Measurements from ENCODE around the gene NTNG1. TPM values are rescaled to one million over a fixed set of nuclear protein-coding genes. Genes with fewer than 3 reads are reported as not detected.

The NTNG1 gene
- total RNA-seq, 5 donors from 2014 or later (not counting 1 experiment from before 2014, with no cell fraction given): 0.13 TPM; not detected in 4

DNA sequence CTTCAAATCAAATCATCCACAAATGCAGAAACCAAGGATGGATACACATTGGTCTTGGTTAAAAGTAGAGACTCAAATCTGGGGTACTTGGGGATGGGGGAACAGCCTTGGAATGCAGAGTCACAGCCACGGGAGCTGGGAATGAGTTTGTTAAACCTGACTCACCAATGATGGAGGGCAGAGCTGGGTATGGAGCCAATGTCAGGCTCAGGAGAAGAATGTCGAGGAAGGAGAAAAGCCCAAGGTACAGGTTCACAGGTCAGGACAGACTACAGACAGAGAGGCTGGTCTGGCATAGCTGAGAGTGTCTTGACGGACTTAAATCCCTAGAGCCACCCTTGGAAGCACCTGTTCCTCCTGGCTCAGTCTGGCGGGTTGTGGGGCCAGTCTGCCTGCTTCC, 237.6 kb downstream of the NTNG1 start:
- Mint-ChIP-seq H3K27me3 (peaks cover 3 to 14% of the 10 kb centered on the region in 2 donors), H3K4me1 (no peaks in the 10 kb centered on the region), H3K4me3 (no peak overlapping the region), H3K27ac (no peak overlapping the region), H3K9me3 (peaks cover 0 to 4% (median 0%) of the 10 kb centered on the region in 3 donors), H3K36me3 (no peaks in the 10 kb centered on the region)
- CTCF ChIA-PET: no interaction called here
- POLR2A ChIA-PET: no interaction called here
- ATAC-seq (replicated peaks in 1 of 4) (no peak), DNase-seq (no peak)
- H3K4me3 ChIP-seq (ENCODE audit: control insufficient read depth in 1 of 2, extremely low read depth in 1 of 2, low read length in 1 of 2): no peak overlapping the region
- H3K36me3 ChIP-seq (ENCODE audit: control insufficient read depth in 2 of 2, extremely low read depth in 1 of 2, insufficient read depth in 1 of 2, low read length in 1 of 2): no peaks in the 10 kb centered on the region
- 67% methylated on average over 4 of the region's 4 CpGs for WGBS (ENCODE audit: insufficient coverage)
- no peaks in the 10 kb centered on the region for H3K9me3 ChIP-seq
- peaks cover 0 to 3% of the 10 kb centered on the region in 2 experiments for H3K27me3 ChIP-seq (replicated peaks in 1 of 2; ENCODE audit: control insufficient read depth in 2 of 2, extremely low read depth in 1 of 2, insufficient read depth in 2 of 2, low read length in 1 of 2)
- no peak overlapping the region for H3K27ac ChIP-seq (ENCODE audit: low read length)
- no peaks in the 10 kb centered on the region for H3K4me1 ChIP-seq (ENCODE audit: control insufficient read depth in 1 of 2, extremely low read depth in 1 of 2, insufficient read depth in 2 of 2, low read length in 2 of 2)

DNA sequence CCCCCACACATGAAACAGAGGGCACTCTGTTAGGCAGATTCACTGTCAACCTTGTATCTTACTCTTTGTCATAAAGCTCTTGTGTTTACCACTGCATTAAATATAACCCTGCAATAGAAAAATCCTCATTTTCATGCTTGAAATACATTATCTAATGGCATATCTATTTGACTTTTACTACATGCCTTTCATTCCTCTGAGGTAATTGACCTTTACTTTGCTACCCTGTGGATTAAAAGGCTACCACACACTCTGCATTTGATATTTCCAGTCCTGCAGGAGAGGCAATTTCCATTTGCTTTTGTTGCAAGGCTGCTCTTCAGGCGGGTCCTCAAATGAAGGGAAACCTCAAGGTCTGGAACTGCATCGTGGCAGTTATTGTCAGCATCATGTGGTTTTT, 238.0 kb downstream of the NTNG1 start:
- POLR2A ChIA-PET: no interaction called here
- H3K4me1 Mint-ChIP-seq: no peaks in the 10 kb centered on the region
- Histone ChIP-seq H3K4me3 (ENCODE audit: control insufficient read depth in 1 of 2, extremely low read depth in 1 of 2, low read length in 1 of 2) (no peak overlapping the region), H3K9me3 (no peaks in the 10 kb centered on the region), H3K36me3 (ENCODE audit: control insufficient read depth in 2 of 2, extremely low read depth in 1 of 2, insufficient read depth in 1 of 2, low read length in 1 of 2) (no peaks in the 10 kb centered on the region), H3K27me3 (replicated peaks in 1 of 2; ENCODE audit: control insufficient read depth in 2 of 2, extremely low read depth in 1 of 2, insufficient read depth in 2 of 2, low read length in 1 of 2) (peaks cover 0 to 3% of the 10 kb centered on the region in 2 experiments), H3K27ac (ENCODE audit: low read length) (no peak overlapping the region), H3K4me1 (ENCODE audit: control insufficient read depth in 1 of 2, extremely low read depth in 1 of 2, insufficient read depth in 2 of 2, low read length in 2 of 2) (no peaks in the 10 kb centered on the region)
- H3K27me3 Mint-ChIP-seq: peaks cover 3 to 14% of the 10 kb centered on the region in 2 donors
- H3K9me3 Mint-ChIP-seq: peaks cover 0 to 4% (median 0%) of the 10 kb centered on the region in 3 donors
- no peak overlapping the region for H3K4me3 Mint-ChIP-seq
- CTCF ChIA-PET: no interaction called here
- no peak overlapping the region for H3K27ac Mint-ChIP-seq
- WGBS (ENCODE audit: insufficient coverage): 77% methylated on average over 2 of the region's 2 CpGs
- ATAC-seq (replicated peaks in 1 of 4): no peak
- no peak for DNase-seq
- no peaks in the 10 kb centered on the region for H3K36me3 Mint-ChIP-seq

DNA sequence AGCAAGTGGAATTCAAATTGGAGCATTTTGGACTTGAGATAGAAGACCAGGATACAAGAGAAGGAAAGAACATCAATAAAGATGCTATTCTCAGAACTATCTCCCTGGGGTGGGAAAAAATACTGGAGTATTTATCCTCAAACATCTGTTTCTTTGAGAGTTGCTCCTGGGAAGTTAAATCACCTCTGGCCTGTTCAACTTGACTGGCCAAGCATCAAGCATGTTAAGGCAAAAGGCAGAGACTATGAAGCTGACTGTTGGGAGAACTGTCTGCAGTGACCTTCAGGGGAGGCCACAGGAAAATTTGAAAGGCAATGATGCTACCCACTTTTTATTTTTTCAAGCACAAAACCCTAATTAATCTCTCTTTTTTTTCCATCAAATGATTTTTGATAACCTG, 239.0 kb downstream of the NTNG1 start:
- no peak for DNase-seq
- ChIA-PET CTCF (no interaction called here), POLR2A (no interaction called here)
- H3K27ac ChIP-seq (ENCODE audit: low read length): no peak overlapping the region
- H3K9me3 ChIP-seq: no peaks in the 10 kb centered on the region
- Mint-ChIP-seq H3K27me3 (peaks cover 3 to 13% of the 10 kb centered on the region in 2 donors), H3K4me3 (no peak overlapping the region), H3K27ac (no peak overlapping the region), H3K36me3 (no peaks in the 10 kb centered on the region), H3K4me1 (no peaks in the 10 kb centered on the region), H3K9me3 (peaks cover 0 to 4% (median 0%) of the 10 kb centered on the region in 3 donors)
- no peaks in the 10 kb centered on the region for H3K36me3 ChIP-seq (ENCODE audit: control insufficient read depth in 2 of 2, extremely low read depth in 1 of 2, insufficient read depth in 1 of 2, low read length in 1 of 2)
- no peaks in the 10 kb centered on the region for H3K4me1 ChIP-seq (ENCODE audit: control insufficient read depth in 1 of 2, extremely low read depth in 1 of 2, insufficient read depth in 2 of 2, low read length in 2 of 2)
- no peak overlapping the region for H3K4me3 ChIP-seq (ENCODE audit: control insufficient read depth in 1 of 2, extremely low read depth in 1 of 2, low read length in 1 of 2)
- no peak for ATAC-seq (replicated peaks in 1 of 4)
- peaks cover 0 to 3% of the 10 kb centered on the region in 2 experiments for H3K27me3 ChIP-seq (replicated peaks in 1 of 2; ENCODE audit: control insufficient read depth in 2 of 2, extremely low read depth in 1 of 2, insufficient read depth in 2 of 2, low read length in 1 of 2)

DNA sequence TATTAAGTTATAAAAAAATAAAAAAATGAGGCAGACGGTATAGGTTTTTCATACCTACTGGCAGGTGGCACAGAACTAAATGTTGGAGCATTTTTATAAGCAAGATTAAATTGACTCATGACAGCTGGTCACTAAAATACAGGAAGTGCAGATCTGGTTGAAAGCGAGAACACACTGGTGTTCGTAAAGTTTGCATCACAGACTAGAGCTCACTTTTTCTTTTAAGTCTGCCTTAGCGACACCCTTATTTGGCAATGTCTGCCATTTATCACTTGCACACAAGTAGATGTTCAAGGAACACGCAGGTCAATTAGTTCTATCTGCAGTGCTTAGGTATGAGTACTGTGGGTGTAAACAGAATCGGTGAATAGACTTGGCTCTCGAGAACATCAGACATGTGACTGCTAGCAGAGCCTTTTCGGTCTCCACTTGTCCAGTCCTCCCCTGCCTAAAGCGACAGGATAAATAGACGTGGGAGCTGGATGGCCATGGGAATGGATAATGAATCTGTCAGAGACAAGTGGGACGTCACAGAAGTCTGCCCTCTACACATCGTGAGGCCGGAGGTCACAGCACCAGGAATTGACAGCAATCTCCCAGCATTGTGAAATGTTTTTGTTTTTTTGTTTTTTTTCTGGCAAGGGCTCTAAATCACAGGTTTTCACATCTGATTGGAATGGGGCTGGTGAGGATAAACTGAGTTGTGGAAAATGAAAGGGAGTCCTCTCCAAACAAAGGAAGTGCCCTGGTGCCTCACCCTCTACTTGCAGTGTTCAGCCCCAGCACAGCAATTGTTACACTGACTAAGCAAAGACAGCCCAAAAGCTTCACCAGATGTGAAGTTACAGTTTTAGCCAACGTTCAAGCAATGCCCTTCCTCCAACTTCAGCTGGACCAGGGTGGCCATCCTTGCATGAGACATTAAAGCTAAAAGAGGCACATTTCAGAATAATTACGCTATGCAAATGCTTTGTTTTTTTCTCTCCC, 248.9 kb downstream of the NTNG1 start:
- Histone ChIP-seq H3K27me3 (replicated peaks in 1 of 2; ENCODE audit: control insufficient read depth in 2 of 2, extremely low read depth in 1 of 2, insufficient read depth in 2 of 2, low read length in 1 of 2) (peaks cover 0 to 3% of the 10 kb centered on the region in 2 experiments), H3K4me1 (ENCODE audit: control insufficient read depth in 1 of 2, extremely low read depth in 1 of 2, insufficient read depth in 2 of 2, low read length in 2 of 2) (no peaks in the 10 kb centered on the region), H3K36me3 (ENCODE audit: control insufficient read depth in 2 of 2, extremely low read depth in 1 of 2, insufficient read depth in 1 of 2, low read length in 1 of 2) (no peaks in the 10 kb centered on the region), H3K27ac (ENCODE audit: low read length) (no peak overlapping the region), H3K9me3 (no peaks in the 10 kb centered on the region), H3K4me3 (ENCODE audit: control insufficient read depth in 1 of 2, extremely low read depth in 1 of 2, low read length in 1 of 2) (no peak overlapping the region)
- Mint-ChIP-seq H3K4me3 (no peak overlapping the region), H3K27ac (no peak overlapping the region), H3K4me1 (no peaks in the 10 kb centered on the region), H3K36me3 (no peaks in the 10 kb centered on the region), H3K9me3 (peaks cover 0 to 10% (median 0%) of the 10 kb centered on the region in 3 donors), H3K27me3 (peaks cover 0 to 2% of the 10 kb centered on the region in 2 donors)
- ATAC-seq (replicated peaks in 1 of 4) (no peak), DNase-seq (no peak)
- POLR2A ChIA-PET: interaction anchor here in 1 of 2 donors (0.6 kb wide), 1 partner anchor 791 kb away, joined by 5 read pairs; no protein-coding TSS in a partner anchor
- CTCF ChIA-PET: no interaction called here
- 79% methylated on average over 10 of the region's 15 CpGs for WGBS (ENCODE audit: insufficient coverage)

DNA sequence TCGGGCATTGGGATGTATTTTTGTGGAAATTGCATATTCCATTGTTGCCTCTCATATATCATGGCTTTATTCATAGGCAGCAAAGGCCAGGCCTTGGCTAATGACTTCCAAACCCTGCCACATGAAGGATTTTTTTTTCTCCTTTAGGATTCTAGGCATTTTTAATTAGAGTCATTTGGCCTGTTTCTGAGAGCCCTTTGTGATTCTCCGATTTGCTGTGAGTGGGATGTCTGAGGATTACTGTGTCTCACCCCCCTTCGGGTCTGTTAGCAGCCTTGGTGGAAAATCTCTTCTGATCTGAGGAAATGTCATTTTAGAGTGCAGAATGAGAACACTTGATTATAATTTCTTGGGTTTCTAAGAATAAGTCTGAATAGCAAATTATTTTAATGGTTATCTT, 253.5 kb downstream of the NTNG1 start:
- no peak overlapping the region for H3K27ac Mint-ChIP-seq
- no peaks in the 10 kb centered on the region for H3K4me1 ChIP-seq (ENCODE audit: control insufficient read depth in 1 of 2, extremely low read depth in 1 of 2, insufficient read depth in 2 of 2, low read length in 2 of 2)
- 86% methylated on average over 1 of the region's 3 CpGs for WGBS (ENCODE audit: insufficient coverage)
- no peak for DNase-seq
- H3K27me3 Mint-ChIP-seq: peaks cover 0 to 2% of the 10 kb centered on the region in 2 donors
- peaks cover 0 to 7% (median 0%) of the 10 kb centered on the region in 3 donors for H3K9me3 Mint-ChIP-seq
- H3K27ac ChIP-seq (ENCODE audit: low read length): no peak overlapping the region
- H3K27me3 ChIP-seq (replicated peaks in 1 of 2; ENCODE audit: control insufficient read depth in 2 of 2, extremely low read depth in 1 of 2, insufficient read depth in 2 of 2, low read length in 1 of 2): peaks cover 0 to 3% of the 10 kb centered on the region in 2 experiments
- CTCF ChIA-PET: no interaction called here
- POLR2A ChIA-PET: no interaction called here
- no peaks in the 10 kb centered on the region for H3K36me3 Mint-ChIP-seq
- no peaks in the 10 kb centered on the region for H3K9me3 ChIP-seq
- no peak overlapping the region for H3K4me3 ChIP-seq (ENCODE audit: control insufficient read depth in 1 of 2, extremely low read depth in 1 of 2, low read length in 1 of 2)
- no peaks in the 10 kb centered on the region for H3K4me1 Mint-ChIP-seq
- no peaks in the 10 kb centered on the region for H3K36me3 ChIP-seq (ENCODE audit: control insufficient read depth in 2 of 2, extremely low read depth in 1 of 2, insufficient read depth in 1 of 2, low read length in 1 of 2)
- ATAC-seq (replicated peaks in 1 of 4): no peak
- no peak overlapping the region for H3K4me3 Mint-ChIP-seq

DNA sequence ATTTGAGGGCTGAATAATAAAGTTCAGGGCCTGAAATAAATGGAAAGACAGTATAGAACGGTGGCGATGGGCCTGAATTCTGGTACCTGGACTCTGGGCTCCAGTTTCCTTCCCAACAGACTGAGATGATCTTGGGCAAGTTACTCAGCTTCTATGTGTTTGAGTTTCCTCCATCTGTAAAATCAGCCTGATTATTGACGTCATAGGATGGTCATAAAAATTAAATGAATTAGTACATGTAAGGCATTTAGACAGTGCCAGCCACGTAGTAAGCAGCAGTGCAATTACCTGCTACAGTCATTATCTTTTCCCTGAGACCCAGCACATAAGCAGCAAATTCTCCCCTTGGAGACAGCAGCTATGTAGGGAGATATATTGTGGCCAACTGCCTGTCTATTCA, 260.9 kb downstream of the NTNG1 start:
- H3K36me3 Mint-ChIP-seq: no peaks in the 10 kb centered on the region
- CTCF ChIA-PET: interaction anchor here in 1 of 2 donors (0.7 kb wide), 1 partner anchor 37 kb away, joined by 3 read pairs; no protein-coding TSS in a partner anchor
- WGBS (ENCODE audit: insufficient coverage): 100% methylated on average over 2 of the region's 4 CpGs
- Histone ChIP-seq H3K4me3 (ENCODE audit: control insufficient read depth in 1 of 2, extremely low read depth in 1 of 2, low read length in 1 of 2) (no peak overlapping the region), H3K27ac (ENCODE audit: low read length) (no peak overlapping the region), H3K4me1 (ENCODE audit: control insufficient read depth in 1 of 2, extremely low read depth in 1 of 2, insufficient read depth in 2 of 2, low read length in 2 of 2) (no peaks in the 10 kb centered on the region), H3K9me3 (no peaks in the 10 kb centered on the region), H3K36me3 (ENCODE audit: control insufficient read depth in 2 of 2, extremely low read depth in 1 of 2, insufficient read depth in 1 of 2, low read length in 1 of 2) (no peaks in the 10 kb centered on the region), H3K27me3 (replicated peaks in 1 of 2; ENCODE audit: control insufficient read depth in 2 of 2, extremely low read depth in 1 of 2, insufficient read depth in 2 of 2, low read length in 1 of 2) (no peaks in the 10 kb centered on the region)
- ATAC-seq (replicated peaks in 1 of 4) (no peak), DNase-seq (no peak)
- H3K4me1 Mint-ChIP-seq: no peaks in the 10 kb centered on the region
- H3K4me3 Mint-ChIP-seq: no peak overlapping the region
- no peak overlapping the region for H3K27ac Mint-ChIP-seq
- no peaks in the 10 kb centered on the region for H3K9me3 Mint-ChIP-seq
- POLR2A ChIA-PET: no interaction called here
- H3K27me3 Mint-ChIP-seq: peaks cover 0 to 8% of the 10 kb centered on the region in 2 donors
